CD14-positive monocyte (primary cell): ENCODE data around the gene TTPAL. TPM values are rescaled to one million over a fixed set of nuclear protein-coding genes. Genes with fewer than 3 reads are reported as not detected.

Experiments used
- DNase-seq, 3 donors: peaks; one replicate each; pipeline ENCODE4 v3.0.0-alpha.2; 2011 to 2022
- H2AFZ ChIP-seq: 2 replicates; pipeline ENCODE4 v1.6.0; 2012; ENCODE audit warnings: mild to moderate bottlenecking, low read depth, low read length, inconsistent platforms; ENCODE audit not compliant: insufficient read depth, poor library complexity, severe bottlenecking
- H3K27ac ChIP-seq, 2 donors: 1 replicate in 1 of 2; 2 replicates in 1 of 2; pipeline ENCODE4 v1.5.1; 2012 to 2013; ENCODE audit warnings: low read length in 2 of 2, control low read depth in 1 of 2, inconsistent platforms in 1 of 2, low read depth in 1 of 2, mild to moderate bottlenecking in 1 of 2
- H3K27me3 ChIP-seq, 2 donors: one replicate each; pipeline versions ENCODE4 v1.6.0 to v1.6.1; 2011 to 2013; ENCODE audit warnings: low read length in 2 of 2; ENCODE audit not compliant: control insufficient read depth in 2 of 2, insufficient read depth in 2 of 2
- H3K36me3 ChIP-seq, 2 donors: replicated peaks in 1 of 2; 1 replicate in 1 of 2; 2 replicates in 1 of 2; pipeline versions ENCODE4 v1.5.1 to v1.6.1; 2012 to 2013; ENCODE audit warnings: low read length in 2 of 2, control low read depth in 1 of 2, inconsistent platforms in 1 of 2, mild to moderate bottlenecking in 1 of 2; ENCODE audit not compliant: insufficient read depth in 2 of 2, control insufficient read depth in 1 of 2
- H3K4me1 ChIP-seq, 2 donors: 1 replicate in 1 of 2; 2 replicates in 1 of 2; pipeline versions ENCODE4 v1.5.1 to v1.6.1; 2012 to 2013; ENCODE audit warnings: low read length in 2 of 2, control low read depth in 1 of 2, inconsistent platforms in 1 of 2, mild to moderate bottlenecking in 1 of 2, moderate library complexity in 1 of 2; ENCODE audit not compliant: insufficient read depth in 2 of 2, control insufficient read depth in 1 of 2
- H3K4me2 ChIP-seq: replicated peaks from 2 replicates; pipeline ENCODE3; 2012; ENCODE audit warnings: low read length, moderate library complexity, mild to moderate bottlenecking; ENCODE audit not compliant: poor library complexity, severe bottlenecking; ENCODE audit errors: extremely low read depth
- H3K4me3 ChIP-seq, 3 experiments: fragments of 200-600 bp in 1 of 3; sonication (generic) in 1 of 3; replicated peaks in 1 of 3; 1 replicate in 2 of 3; 2 replicates in 1 of 3; pipeline ENCODE4 v1.5.1; 2011 to 2013; ENCODE audit warnings: low read length in 3 of 3, mild to moderate bottlenecking in 3 of 3, control low read depth in 2 of 3, low read depth in 2 of 3, inconsistent platforms in 1 of 3, moderate library complexity in 1 of 3
- H3K79me2 ChIP-seq: 2 replicates; pipeline ENCODE4 v1.6.0; 2012; ENCODE audit warnings: mild to moderate bottlenecking, control low read depth, inconsistent platforms, low read length, moderate library complexity; ENCODE audit not compliant: insufficient read depth
- H3K9ac ChIP-seq: 2 replicates; pipeline ENCODE4 v1.6.0; 2017; ENCODE audit warnings: low read length, mild to moderate bottlenecking; ENCODE audit not compliant: insufficient read depth, poor library complexity, severe bottlenecking
- H3K9me3 ChIP-seq, 2 donors: replicated peaks in 1 of 2; 1 replicate in 1 of 2; 2 replicates in 1 of 2; pipeline versions ENCODE4 v1.5.1 to v1.6.1; 2012 to 2013; ENCODE audit warnings: low read length in 2 of 2, control low read depth in 1 of 2; ENCODE audit not compliant: control insufficient read depth in 1 of 2, insufficient read depth in 1 of 2
- H4K20me1 ChIP-seq: 2 replicates; pipeline ENCODE4 v1.6.0; 2012; ENCODE audit warnings: mild to moderate bottlenecking, low read length, control low read depth, moderate library complexity; ENCODE audit not compliant: insufficient read depth
- H3K27ac Mint-ChIP-seq, 7 donors: one replicate each; pipeline ENCODE4 v1.8.0; 2020; ENCODE audit warnings: mild to moderate bottlenecking in 7 of 7, mixed read lengths in 7 of 7, moderate library complexity in 6 of 7, inconsistent platforms in 2 of 7
- H3K27me3 Mint-ChIP-seq, 3 donors: one replicate each; pipeline ENCODE4 v1.8.0; 2021 to 2022; ENCODE audit warnings: low read depth in 3 of 3, mild to moderate bottlenecking in 3 of 3, mixed read lengths in 3 of 3, moderate library complexity in 3 of 3, inconsistent platforms in 1 of 3
- H3K36me3 Mint-ChIP-seq, 2 donors: one replicate each; pipeline ENCODE4 v1.8.0; 2020; ENCODE audit warnings: mixed read lengths in 2 of 2, inconsistent platforms in 1 of 2, mild to moderate bottlenecking in 1 of 2
- H3K4me1 Mint-ChIP-seq: one replicate; pipeline ENCODE4 v1.8.0; 2020; ENCODE audit warnings: mild to moderate bottlenecking, mixed read lengths
- H3K4me3 Mint-ChIP-seq, 2 donors: one replicate each; pipeline ENCODE4 v1.8.0; 2020; ENCODE audit warnings: mild to moderate bottlenecking in 2 of 2, mixed read lengths in 2 of 2, moderate library complexity in 1 of 2
- H3K9me3 Mint-ChIP-seq, 7 donors: one replicate each; pipeline ENCODE4 v1.8.0; 2020 to 2022; ENCODE audit warnings: mixed read lengths in 7 of 7, mild to moderate bottlenecking in 6 of 7, moderate library complexity in 6 of 7, inconsistent platforms in 2 of 7
- CTCF ChIP-seq: fragments of 200-600 bp; IDR thresholded peaks from one replicate; pipeline ENCODE4 v1.8.0; 2022; ENCODE audit warnings: antibody characterized with exemption, mild to moderate bottlenecking
- WGBS: methylation state at CpG from one replicate; pipeline ENCODE4 v1.1.5; 2013; ENCODE audit warnings: missing lambda C conversion rate; ENCODE audit not compliant: insufficient coverage; 5-methylcytosine and 5-hydroxymethylcytosine counted together
- intact Hi-C, 2 donors: fragments of 100-400 bp; cut with micrococcal nuclease; formaldehyde crosslinking; loops; one replicate each; pipeline versions ENCODE4 v1.15.0 to v1.15.1; 2023
- polyA plus RNA-seq, 3 donors: library from polyadenylated mRNA; depleted of rRNA in 1 of 3; unstranded in 2 of 3; stranded (reverse) in 1 of 3; fragments of 300-500 nt in 2 of 3; fragments of >200 nt in 1 of 3; fragmentation: Illumina TruSeq in 2 of 3; gene quantifications; 1 replicate in 2 of 3; 2 replicates in 1 of 3; pipeline ENCODE4 v1.2.3, GENCODE V29; 2012 to 2021

The TTPAL gene
- polyA plus RNA-seq, 3 donors = 1.5 to 4.9 (median 3.0) TPM

- H3K4me2 ChIP-seq = no peak overlapping the region
- Mint-ChIP-seq H3K4me1 (peaks cover 11% of the 10 kb centered on the region), H3K9me3 (no peaks in the 10 kb centered on the region), H3K4me3 (no peak overlapping the region), H3K27me3 (peaks cover 0 to 5% (median 0%) of the 10 kb centered on the region in 3 donors), H3K27ac (no peak overlapping the region), H3K36me3 (no peaks in the 10 kb centered on the region)
- no peak overlapping the region for H3K9ac ChIP-seq
- no peaks in the 10 kb centered on the region for H3K9me3 ChIP-seq
- 97% methylated on average over 3 of the region's 6 CpGs for WGBS
- DNase-seq = no peak
- H4K20me1 ChIP-seq = no peaks in the 10 kb centered on the region
- H2AFZ ChIP-seq = no peak overlapping the region
- TF ChIP-seq CTCF = no peak
- H3K27me3 ChIP-seq = no peaks in the 10 kb centered on the region
- H3K4me3 ChIP-seq = no peak overlapping the region
- H3K36me3 ChIP-seq = no peaks in the 10 kb centered on the region
- no peaks in the 10 kb centered on the region for H3K79me2 ChIP-seq
- H3K4me1 ChIP-seq = peaks cover 14 to 24% of the 10 kb centered on the region in 2 donors
- H3K27ac ChIP-seq = no peak overlapping the region
- intact Hi-C loops = loop anchor here in 1 of 2 donors (10.0 kb wide), 1 partner anchor 46 kb away; no protein-coding TSS in a partner anchor
Observed at GRCh38 chr20:44528309-44528708, 52.6 kb downstream of the TTPAL start.

GRCh38 chr20:44532259-44532980 lies 56.7 kb downstream of the TTPAL start:
- Histone ChIP-seq H3K4me1 (peaks cover 22 to 29% of the 10 kb centered on the region in 2 donors), H3K9ac (peak overlapping the region; percentile 66), H3K4me3 (peak overlapping the region; percentile 21 to 82 (median 51)), H3K9me3 (no peaks in the 10 kb centered on the region), H4K20me1 (no peaks in the 10 kb centered on the region), H3K27me3 (no peaks in the 10 kb centered on the region), H2AFZ (peak overlapping the region; percentile 92), H3K4me2 (peak overlapping the region; percentile 96), H3K36me3 (no peaks in the 10 kb centered on the region), H3K79me2 (no peaks in the 10 kb centered on the region), H3K27ac (peak overlapping the region in 1 of 2 donors; percentile 45)
- Mint-ChIP-seq H3K4me1 (peaks cover 16% of the 10 kb centered on the region), H3K36me3 (no peaks in the 10 kb centered on the region), H3K27ac (no peak overlapping the region), H3K27me3 (peaks cover 0 to 6% (median 0%) of the 10 kb centered on the region in 3 donors), H3K9me3 (no peaks in the 10 kb centered on the region), H3K4me3 (no peak overlapping the region)
- TF ChIP-seq CTCF = no peak
- no peak for DNase-seq
- intact Hi-C loops = loop anchor here in 1 of 2 donors (5.0 kb wide), 1 partner anchor 70 kb away; no protein-coding TSS in a partner anchor
- 55% methylated on average over 8 of the region's 11 CpGs for WGBS
